Forelimb muscle (tissue), 1 donor: ENCODE results near the gene SUMO4. TPM values are rescaled to one million over a fixed set of nuclear protein-coding genes. Genes with fewer than 3 reads are reported as not detected.
"Not testable (repeated sequence)": the region's sequence is repeated elsewhere in the genome, so short reads cannot be mapped to it uniquely, and the experiment has no call there.

Source experiments
- DNase-seq: peaks from one replicate; pipeline ENCODE4 v3.0.0-alpha.2; 2013; ENCODE audit warnings: low read depth
- polyA plus RNA-seq: library from polyadenylated mRNA; unstranded; fragments of 120-200 nt; gene quantifications from one replicate; pipeline ENCODE4 v1.2.1, GENCODE V29; 2013; ENCODE audit not compliant: insufficient read length

Gene SUMO4
- polyA plus RNA-seq, 1 donor, result 0.53 TPM

DNA sequence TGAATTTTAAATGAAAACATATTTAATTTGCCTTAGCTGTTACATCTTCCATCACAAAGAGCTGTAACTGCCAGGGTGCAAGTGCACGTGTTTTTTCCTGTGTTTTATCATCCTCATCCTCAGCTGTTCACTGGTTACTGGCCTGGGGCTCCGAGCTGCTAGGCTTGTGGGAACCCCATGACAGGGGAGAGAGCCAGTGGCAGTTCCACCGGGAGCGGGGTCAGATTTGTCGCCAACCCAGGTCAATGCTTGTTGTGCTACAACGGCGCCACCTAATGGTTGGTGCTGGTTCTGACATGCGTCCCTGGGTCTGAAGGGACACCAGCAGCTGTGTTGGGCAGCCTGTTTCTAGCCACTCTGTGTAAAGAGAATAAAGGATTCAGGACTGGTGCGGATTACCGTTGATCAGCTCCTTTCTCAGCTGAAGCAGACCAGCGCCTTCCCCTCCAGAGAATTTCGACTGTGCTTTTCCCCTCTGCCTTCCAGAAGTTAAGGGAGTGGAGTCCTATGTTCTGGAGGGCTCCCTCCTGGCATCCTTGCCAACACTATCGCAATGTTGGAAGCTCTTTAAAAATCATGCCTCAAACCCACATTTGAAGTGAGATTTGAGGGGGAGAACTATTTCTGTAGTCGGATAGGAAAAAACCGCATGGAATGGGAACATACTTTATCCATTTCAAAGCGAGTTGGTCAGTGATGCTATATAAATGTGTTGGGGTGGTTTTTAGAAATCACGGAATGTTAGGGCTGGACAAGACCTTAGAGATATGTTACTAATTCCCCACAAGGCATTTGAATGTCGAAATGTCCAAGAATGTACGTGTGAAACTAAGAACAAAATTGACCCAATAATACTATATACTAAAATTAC lies 32.1 kb downstream of the SUMO4 start:
- DNase-seq, result peak; percentile 67

GRCh38 chr6:149433405-149433804 lies 33.3 kb downstream of the SUMO4 start:
- no peak for DNase-seq

DNA sequence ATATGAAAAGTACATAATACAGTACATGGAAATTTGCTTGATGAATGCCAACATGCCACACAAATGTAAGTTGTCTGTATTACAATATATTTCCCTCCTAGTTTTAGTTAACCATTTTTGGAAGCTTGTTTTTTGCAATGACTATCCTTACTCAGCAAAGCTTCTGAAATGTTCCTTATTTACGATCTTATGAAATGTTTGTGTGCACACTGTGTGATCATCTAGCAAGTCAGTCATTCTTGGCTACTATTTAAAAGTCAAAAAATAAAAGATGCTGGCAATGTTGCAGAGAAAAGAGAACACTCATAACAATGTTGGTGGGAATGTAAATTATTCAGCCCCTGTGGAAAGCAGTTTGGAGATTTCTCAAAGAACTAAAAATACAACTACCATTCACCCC lies 33.8 kb downstream of the SUMO4 start:
- DNase-seq, result no peak

GRCh38 chr6:149435919-149436586 lies 36.0 kb downstream of the SUMO4 start:
- no peak for DNase-seq

- DNase-seq, result no peak
These were observed 36.6 kb downstream of the SUMO4 start for GRCh38 chr6:149436647-149437046.

DNA sequence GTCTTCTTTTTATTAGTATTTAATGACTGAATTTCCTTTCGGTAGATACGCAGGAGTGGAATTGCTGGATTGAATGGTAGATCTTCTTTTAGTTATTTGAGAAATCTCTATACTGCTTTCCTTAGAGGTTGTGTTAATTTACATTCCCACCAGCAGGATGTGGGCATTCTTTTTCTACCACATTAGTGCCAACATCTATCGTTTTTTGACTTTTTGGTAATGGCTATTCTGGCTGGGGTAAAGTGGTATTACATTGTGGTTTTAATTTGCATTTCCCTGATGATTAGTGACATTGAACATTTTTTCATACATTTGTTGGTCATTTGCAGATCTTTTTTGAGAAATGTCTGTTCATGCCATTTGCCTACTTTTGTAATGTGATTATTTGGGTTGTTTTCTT lies 37.1 kb downstream of the SUMO4 start:
- no peak for DNase-seq

- DNase-seq, result no peak
These were observed 38.8 kb downstream of the SUMO4 start for GRCh38 chr6:149438855-149439254.

GRCh38 chr6:149439626-149440025 lies 39.6 kb downstream of the SUMO4 start:
- no peak for DNase-seq

GRCh38 chr6:149440735-149441671 lies 40.9 kb downstream of the SUMO4 start:
- DNase-seq, result no peak

DNA sequence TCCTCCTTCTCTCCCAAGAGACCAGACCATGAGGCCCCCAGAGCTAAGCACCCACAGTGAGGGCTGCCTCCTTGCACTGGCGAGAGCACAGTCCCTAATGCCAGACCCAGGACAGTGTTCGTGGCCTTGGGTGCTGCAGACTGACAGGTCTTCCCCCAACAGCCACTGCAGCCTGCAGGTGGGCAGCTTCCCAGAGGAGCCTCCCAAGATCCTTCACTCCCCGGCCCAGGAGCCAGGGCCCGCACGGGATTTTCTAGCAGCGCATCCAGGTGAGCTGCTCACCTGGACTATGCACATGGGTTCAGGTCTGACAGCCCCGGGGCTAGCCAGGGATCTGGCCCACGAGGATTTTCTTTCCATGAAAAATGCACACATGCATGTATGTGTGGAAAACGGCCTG lies 41.7 kb downstream of the SUMO4 start:
- no peak for DNase-seq

- no peak for DNase-seq
These were observed 43.5 kb downstream of the SUMO4 start for GRCh38 chr6:149443411-149444181.

- not testable (repeated sequence) for DNase-seq
These were observed 44.5 kb downstream of the SUMO4 start for GRCh38 chr6:149444360-149445094.

GRCh38 chr6:149445095-149445466 lies 45.0 kb downstream of the SUMO4 start:
- no peak for DNase-seq

- no peak for DNase-seq
These were observed 45.5 kb downstream of the SUMO4 start for GRCh38 chr6:149445573-149445972.

DNA sequence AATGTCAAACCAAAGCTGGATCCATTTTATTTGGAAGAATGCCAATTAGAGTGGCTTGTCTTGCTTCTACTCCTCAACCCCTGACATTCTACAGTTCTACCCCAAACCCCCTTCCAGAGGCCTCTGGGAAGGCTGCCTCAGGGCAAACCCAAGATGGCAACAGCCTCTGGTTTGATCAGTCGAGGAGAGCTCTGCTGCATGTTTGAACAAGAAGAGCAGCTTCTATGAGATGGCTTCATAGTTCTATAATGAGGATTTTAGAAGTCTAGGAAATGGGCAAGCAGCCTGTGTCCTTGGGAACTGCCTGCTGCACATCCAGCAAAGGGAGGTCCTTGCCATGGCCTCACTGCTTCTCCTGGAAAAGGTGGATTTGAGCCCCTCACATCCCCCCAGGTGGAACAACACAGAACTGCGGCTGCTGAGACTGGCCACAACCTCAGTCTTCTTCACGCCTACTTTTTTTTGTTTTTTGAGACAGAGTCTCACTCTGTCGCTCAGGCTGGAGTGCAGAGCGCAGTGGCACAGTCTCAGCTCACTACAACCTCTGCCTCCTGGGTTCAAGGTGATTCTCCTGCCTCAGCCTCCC lies 46.8 kb downstream of the SUMO4 start:
- DNase-seq, result no peak

- no peak for DNase-seq
These were observed 48.9 kb downstream of the SUMO4 start for GRCh38 chr6:149448821-149449453.

- DNase-seq, result no peak
These were observed 50.0 kb downstream of the SUMO4 start for GRCh38 chr6:149449831-149450678.
